HFF-Myc (cell line): ENCODE results near the gene TSHZ3.

Experiments used
- DNase-seq: peaks from one replicate; pipeline ENCODE4 v3.0.0-alpha.2; 2011; ENCODE audit warnings: low read depth; ENCODE audit errors: extremely low read depth
- H3K4me3 ChIP-seq: replicated peaks from 2 replicates; pipeline ENCODE4 v1.5.1; 2011; ENCODE audit warnings: low read depth, mild to moderate bottlenecking, control low read depth, low read length
- CTCF ChIP-seq: IDR thresholded peaks from 2 replicates; pipeline ENCODE4 v1.5.1; 2012; ENCODE audit warnings: mild to moderate bottlenecking, low read depth, low read length, control low read depth; ENCODE audit errors: missing control alignments

Gene TSHZ3

GRCh38 chr19:31337008-31337914 lies 12.0 kb downstream of the TSHZ3 start:
- no peak for TF ChIP-seq CTCF
- no peak overlapping the region for H3K4me3 ChIP-seq
- no peak for DNase-seq

- no peak for DNase-seq
- no peak for TF ChIP-seq CTCF
- H3K4me3 ChIP-seq = no peak overlapping the region
Measured at GRCh38 chr19:31335716-31336115, 13.5 kb downstream of the TSHZ3 start.

GRCh38 chr19:31334849-31335624 lies 14.2 kb downstream of the TSHZ3 start:
- DNase-seq = no peak
- no peak overlapping the region for H3K4me3 ChIP-seq
- no peak for TF ChIP-seq CTCF

- DNase-seq = no peak
- no peak overlapping the region for H3K4me3 ChIP-seq
- no peak for TF ChIP-seq CTCF
Measured at GRCh38 chr19:31334101-31334848, 15.0 kb downstream of the TSHZ3 start.

- H3K4me3 ChIP-seq = no peak overlapping the region
- TF ChIP-seq CTCF = no peak
- no peak for DNase-seq
Measured at GRCh38 chr19:31332096-31332495, 17.1 kb downstream of the TSHZ3 start.

- no peak for DNase-seq
- no peak overlapping the region for H3K4me3 ChIP-seq
- TF ChIP-seq CTCF = no peak
Measured at GRCh38 chr19:31331536-31331935, 17.7 kb downstream of the TSHZ3 start.
